Ovary (tissue), 3 donors: ENCODE measurements around the gene PID1.

Source experiments
- EP300 ChIP-seq: sonication (generic); formaldehyde crosslinking; IDR thresholded peaks from one replicate; pipeline ENCODE4 v1.6.1; 2017; ENCODE audit warnings: antibody characterized with exemption
- POLR2A ChIP-seq: fragments of 450-650 bp; IDR thresholded peaks from one replicate; pipeline ENCODE4 v1.6.1; 2017; ENCODE audit warnings: antibody characterized with exemption, mild to moderate bottlenecking, moderate library complexity
- TF ChIP-seq, protein P1 (sequence below), 3 donors: fragments of 450-650 bp in 2 of 3; fragments of 200-600 bp in 1 of 3; IDR thresholded peaks; one replicate each; pipeline versions ENCODE4 v1.5.1 to v1.8.0; 2016 to 2022; ENCODE audit warnings: antibody characterized with exemption in 3 of 3, mild to moderate bottlenecking in 1 of 3
- donor health status: DM: no; HTN: no; CAD: no.

GRCh38 chr2:229205704-229206103 lies 65.4 kb downstream of the PID1 start:
- TF ChIP-seq, protein P1, sequence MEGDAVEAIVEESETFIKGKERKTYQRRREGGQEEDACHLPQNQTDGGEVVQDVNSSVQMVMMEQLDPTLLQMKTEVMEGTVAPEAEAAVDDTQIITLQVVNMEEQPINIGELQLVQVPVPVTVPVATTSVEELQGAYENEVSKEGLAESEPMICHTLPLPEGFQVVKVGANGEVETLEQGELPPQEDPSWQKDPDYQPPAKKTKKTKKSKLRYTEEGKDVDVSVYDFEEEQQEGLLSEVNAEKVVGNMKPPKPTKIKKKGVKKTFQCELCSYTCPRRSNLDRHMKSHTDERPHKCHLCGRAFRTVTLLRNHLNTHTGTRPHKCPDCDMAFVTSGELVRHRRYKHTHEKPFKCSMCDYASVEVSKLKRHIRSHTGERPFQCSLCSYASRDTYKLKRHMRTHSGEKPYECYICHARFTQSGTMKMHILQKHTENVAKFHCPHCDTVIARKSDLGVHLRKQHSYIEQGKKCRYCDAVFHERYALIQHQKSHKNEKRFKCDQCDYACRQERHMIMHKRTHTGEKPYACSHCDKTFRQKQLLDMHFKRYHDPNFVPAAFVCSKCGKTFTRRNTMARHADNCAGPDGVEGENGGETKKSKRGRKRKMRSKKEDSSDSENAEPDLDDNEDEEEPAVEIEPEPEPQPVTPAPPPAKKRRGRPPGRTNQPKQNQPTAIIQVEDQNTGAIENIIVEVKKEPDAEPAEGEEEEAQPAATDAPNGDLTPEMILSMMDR (IDR thresholded peaks at IDR 0.05): no peak
- TF ChIP-seq POLR2A: no peak
- no peak for TF ChIP-seq EP300
